Activated CD4-positive, alpha-beta T cell treated with anti-CD3 and anti-CD28 coated beads, Interleukin-2, amount 10 ng/mL, durations not matched to agents 24 days and 14 days (primary cell): ENCODE data around the gene ANKRD6. TPM values are rescaled to one million over a fixed set of nuclear protein-coding genes. Genes with fewer than 3 reads are reported as not detected.
A peak's percentile ranks its signal among the peaks of the same experiment; 100 is the strongest.
"Not testable (repeated sequence)": the region's sequence is repeated elsewhere in the genome, so short reads cannot be mapped to it uniquely, and the experiment has no call there.

Source experiments
- DNase-seq: peaks from one replicate; pipeline ENCODE4 v3.0.0; 2022
- H3K27ac Mint-ChIP-seq: one replicate; pipeline ENCODE4 v1.8.0; 2022; ENCODE audit warnings: mild to moderate bottlenecking, mixed read lengths
- H3K27me3 Mint-ChIP-seq: one replicate; pipeline ENCODE4 v1.8.0; 2022; ENCODE audit warnings: mixed read lengths
- H3K36me3 Mint-ChIP-seq: one replicate; pipeline ENCODE4 v1.8.0; 2022; ENCODE audit warnings: low read depth, mild to moderate bottlenecking, mixed read lengths
- H3K4me1 Mint-ChIP-seq: one replicate; pipeline ENCODE4 v1.8.0; 2021; ENCODE audit warnings: mixed read lengths
- H3K4me3 Mint-ChIP-seq: one replicate; pipeline ENCODE4 v1.8.0; 2022; ENCODE audit warnings: mild to moderate bottlenecking, moderate library complexity, mixed read lengths
- H3K9me3 Mint-ChIP-seq: one replicate; pipeline ENCODE4 v1.8.0; 2021; ENCODE audit warnings: mixed read lengths
- intact Hi-C: fragments of 100-400 bp; cut with micrococcal nuclease; formaldehyde crosslinking; loops from one replicate; pipeline ENCODE4 v1.15.1; 2023
- total RNA-seq: library from RNA; stranded (reverse); gene quantifications from 2 replicates; pipeline ENCODE4 v1.2.3, GENCODE V29; 2022

ANKRD6 gene
- total RNA-seq, 1 donor from 2014 or later, result 2.8 TPM

DNA sequence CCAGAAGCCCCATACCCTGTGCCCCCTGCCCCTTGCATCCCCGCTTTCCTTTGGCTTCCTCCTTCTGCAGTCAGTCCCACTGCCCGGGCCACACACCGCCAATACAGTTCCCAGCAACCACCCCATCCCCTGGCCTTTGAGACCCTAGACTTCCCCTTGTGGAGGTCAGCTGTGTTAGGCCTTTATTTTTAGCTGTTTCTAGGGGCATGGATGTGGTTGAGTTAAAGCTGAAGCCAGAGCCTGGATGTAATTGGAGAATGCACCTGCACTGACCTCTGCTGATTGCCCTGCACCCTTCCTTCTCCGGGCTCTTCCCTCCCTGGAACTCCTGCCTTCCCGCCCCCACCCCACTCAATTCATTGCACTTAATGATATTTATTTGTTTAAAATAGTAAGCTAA lies 171.7 kb downstream of the ANKRD6 start:
- Mint-ChIP-seq H3K27ac (no peak overlapping the region), H3K27me3 (no peaks in the 10 kb centered on the region), H3K9me3 (no peaks in the 10 kb centered on the region), H3K4me3 (no peak overlapping the region), H3K4me1 (peaks cover 3% of the 10 kb centered on the region), H3K36me3 (no peaks in the 10 kb centered on the region)
- intact Hi-C loops, result no loop called here
- no peak for DNase-seq

GRCh38 chr6:89605861-89606260 lies 172.9 kb downstream of the ANKRD6 start:
- no peak overlapping the region for H3K4me3 Mint-ChIP-seq

GRCh38 chr6:89610149-89610642 lies 177.2 kb downstream of the ANKRD6 start:
- intact Hi-C loops, result loop anchor here (1.0 to 5.0 kb wide), 3 partner anchors 177 to 628 kb away; partner anchors contain the start of gene ANKRD6
- H3K4me1 Mint-ChIP-seq, result peaks cover 12% of the 10 kb centered on the region
- H3K36me3 Mint-ChIP-seq, result no peaks in the 10 kb centered on the region
- DNase-seq, result peak; percentile 93
- no peaks in the 10 kb centered on the region for H3K27me3 Mint-ChIP-seq
- H3K4me3 Mint-ChIP-seq, result no peak overlapping the region
- no peaks in the 10 kb centered on the region for H3K9me3 Mint-ChIP-seq
- H3K27ac Mint-ChIP-seq, result no peak overlapping the region

More at GRCh38 chr6:89605861-89606260, 172.9 kb downstream of the ANKRD6 start:
- Mint-ChIP-seq H3K4me1 (peaks cover 5% of the 10 kb centered on the region), H3K36me3 (no peaks in the 10 kb centered on the region), H3K9me3 (no peaks in the 10 kb centered on the region), H3K27ac (no peak overlapping the region), H3K27me3 (no peaks in the 10 kb centered on the region)
- intact Hi-C loops, result no loop called here
- no peak for DNase-seq

GRCh38 chr6:89611666-89612065 lies 178.7 kb downstream of the ANKRD6 start:
- no peaks in the 10 kb centered on the region for H3K27me3 Mint-ChIP-seq
- peaks cover 12% of the 10 kb centered on the region for H3K4me1 Mint-ChIP-seq
- no peak overlapping the region for H3K27ac Mint-ChIP-seq
- intact Hi-C loops, result loop anchor here (2.0 to 5.0 kb wide), 2 partner anchors 243 to 629 kb away; no protein-coding TSS in a partner anchor
- H3K4me3 Mint-ChIP-seq, result no peak overlapping the region
- H3K9me3 Mint-ChIP-seq, result no peaks in the 10 kb centered on the region
- no peak for DNase-seq
- H3K36me3 Mint-ChIP-seq, result no peaks in the 10 kb centered on the region

GRCh38 chr6:89612121-89612520 lies 179.2 kb downstream of the ANKRD6 start:
- Mint-ChIP-seq H3K9me3 (no peaks in the 10 kb centered on the region), H3K36me3 (no peaks in the 10 kb centered on the region), H3K4me1 (peaks cover 12% of the 10 kb centered on the region), H3K4me3 (no peak overlapping the region), H3K27me3 (no peaks in the 10 kb centered on the region), H3K27ac (no peak overlapping the region)
- intact Hi-C loops, result loop anchor here (5.0 kb wide), 1 partner anchor 630 kb away; no protein-coding TSS in a partner anchor
- no peak for DNase-seq

DNA sequence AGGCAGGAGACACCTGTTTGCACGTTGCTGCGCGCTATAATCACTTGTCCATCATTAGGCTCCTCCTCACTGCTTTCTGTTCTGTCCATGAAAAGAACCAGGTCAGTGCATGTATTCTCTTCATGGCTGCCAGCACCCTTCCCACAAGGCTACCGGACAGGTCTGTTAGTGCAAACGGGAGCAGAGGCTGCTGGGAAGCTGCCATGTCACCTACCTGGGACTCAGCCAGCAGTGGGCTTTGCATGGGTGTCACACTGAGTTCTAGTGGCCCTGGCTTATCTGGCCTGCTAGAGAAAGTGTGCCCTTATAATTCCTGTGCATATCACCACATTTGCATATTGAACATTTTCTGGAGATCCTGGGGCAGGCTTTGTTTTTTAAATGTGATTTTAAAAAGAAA lies 180.8 kb downstream of the ANKRD6 start:
- H3K36me3 Mint-ChIP-seq, result no peaks in the 10 kb centered on the region

DNA sequence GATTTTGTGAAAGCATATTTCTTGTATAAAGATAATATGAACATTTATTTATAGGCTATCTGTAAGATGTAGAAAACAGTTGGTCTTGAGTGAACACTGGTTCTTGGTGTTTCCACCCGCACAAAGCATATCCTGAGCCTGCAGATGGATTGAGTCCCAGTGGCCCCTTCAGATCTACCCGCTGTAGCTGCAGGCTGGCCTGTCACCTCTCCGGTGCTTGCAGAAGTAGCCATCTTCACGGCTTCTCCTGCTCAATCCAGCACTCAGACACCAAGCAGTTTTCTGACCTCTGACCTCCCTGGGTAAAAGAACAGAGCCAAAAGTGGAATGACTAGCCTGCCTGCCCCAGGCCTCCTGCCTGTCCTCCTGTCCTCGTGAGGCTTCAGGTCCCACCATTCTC lies 182.9 kb downstream of the ANKRD6 start:
- H3K4me3 Mint-ChIP-seq, result no peak overlapping the region

More for the DNA sequence above, 180.8 kb downstream of the ANKRD6 start:
- no peak for DNase-seq
- H3K27me3 Mint-ChIP-seq, result no peaks in the 10 kb centered on the region
- H3K9me3 Mint-ChIP-seq, result no peaks in the 10 kb centered on the region
- H3K27ac Mint-ChIP-seq, result no peak overlapping the region
- H3K4me3 Mint-ChIP-seq, result no peak overlapping the region
- intact Hi-C loops, result loop anchor here (5.0 kb wide), 1 partner anchor 631 kb away; no protein-coding TSS in a partner anchor
- H3K4me1 Mint-ChIP-seq, result peaks cover 12% of the 10 kb centered on the region

DNA sequence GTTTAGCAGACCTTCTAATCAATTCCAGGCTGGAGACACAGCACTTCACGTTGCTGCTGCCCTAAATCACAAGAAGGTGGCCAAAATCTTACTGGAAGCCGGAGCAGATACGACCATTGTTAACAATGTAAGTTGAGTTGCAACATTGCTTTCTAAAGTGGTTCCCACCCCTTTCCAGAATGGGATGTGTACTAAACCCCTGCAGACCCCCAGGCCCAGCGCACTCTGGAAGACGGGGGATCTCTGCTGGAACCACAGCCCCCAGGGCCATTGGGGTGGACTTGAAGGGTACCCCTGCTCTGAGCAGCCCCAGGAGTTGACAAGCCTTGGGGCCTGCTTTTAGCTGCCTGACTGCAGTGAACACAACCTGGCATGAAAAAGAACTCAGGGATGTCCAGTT lies 183.6 kb downstream of the ANKRD6 start:
- no peak overlapping the region for H3K27ac Mint-ChIP-seq
- H3K4me3 Mint-ChIP-seq, result no peak overlapping the region
- DNase-seq, result no peak
- H3K27me3 Mint-ChIP-seq, result no peaks in the 10 kb centered on the region
- H3K36me3 Mint-ChIP-seq, result no peaks in the 10 kb centered on the region
- H3K9me3 Mint-ChIP-seq, result no peaks in the 10 kb centered on the region
- peaks cover 4% of the 10 kb centered on the region for H3K4me1 Mint-ChIP-seq
- intact Hi-C loops, result no loop called here

More for the DNA sequence above, 182.9 kb downstream of the ANKRD6 start:
- H3K4me1 Mint-ChIP-seq, result peaks cover 7% of the 10 kb centered on the region
- no peaks in the 10 kb centered on the region for H3K9me3 Mint-ChIP-seq
- intact Hi-C loops, result no loop called here
- no peak overlapping the region for H3K27ac Mint-ChIP-seq
- DNase-seq, result no peak
- no peaks in the 10 kb centered on the region for H3K36me3 Mint-ChIP-seq
- no peaks in the 10 kb centered on the region for H3K27me3 Mint-ChIP-seq

- Mint-ChIP-seq H3K27me3 (no peaks in the 10 kb centered on the region), H3K9me3 (no peaks in the 10 kb centered on the region), H3K4me1 (no peaks in the 10 kb centered on the region), H3K4me3 (no peak overlapping the region), H3K36me3 (no peaks in the 10 kb centered on the region), H3K27ac (no peak overlapping the region)
- intact Hi-C loops, result no loop called here
- no peak for DNase-seq
These were observed 185.1 kb downstream of the ANKRD6 start for GRCh38 chr6:89618026-89618425.

DNA sequence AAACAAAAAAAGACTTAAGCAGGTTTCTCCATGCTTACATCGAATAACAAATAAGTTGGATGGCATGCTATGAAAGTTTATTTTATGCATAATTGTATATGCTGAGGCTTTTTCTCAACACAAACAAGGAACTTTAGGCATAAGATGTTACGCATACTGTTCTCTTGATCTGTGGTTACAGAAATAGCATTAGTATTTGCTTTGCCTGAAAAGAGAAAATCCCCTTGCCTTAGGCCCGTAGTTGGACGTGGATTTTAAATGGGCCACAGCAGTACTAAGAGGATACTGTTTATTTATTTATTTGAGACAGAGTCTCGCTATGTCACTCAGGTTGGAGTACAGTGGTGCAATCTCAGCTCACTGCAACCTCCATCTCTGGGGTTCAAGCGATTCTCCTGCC lies 186.6 kb downstream of the ANKRD6 start:
- intact Hi-C loops, result no loop called here
- Mint-ChIP-seq H3K27me3 (no peaks in the 10 kb centered on the region), H3K4me3 (no peak overlapping the region), H3K9me3 (no peaks in the 10 kb centered on the region), H3K4me1 (no peaks in the 10 kb centered on the region), H3K27ac (no peak overlapping the region), H3K36me3 (no peaks in the 10 kb centered on the region)
- no peak for DNase-seq

DNA sequence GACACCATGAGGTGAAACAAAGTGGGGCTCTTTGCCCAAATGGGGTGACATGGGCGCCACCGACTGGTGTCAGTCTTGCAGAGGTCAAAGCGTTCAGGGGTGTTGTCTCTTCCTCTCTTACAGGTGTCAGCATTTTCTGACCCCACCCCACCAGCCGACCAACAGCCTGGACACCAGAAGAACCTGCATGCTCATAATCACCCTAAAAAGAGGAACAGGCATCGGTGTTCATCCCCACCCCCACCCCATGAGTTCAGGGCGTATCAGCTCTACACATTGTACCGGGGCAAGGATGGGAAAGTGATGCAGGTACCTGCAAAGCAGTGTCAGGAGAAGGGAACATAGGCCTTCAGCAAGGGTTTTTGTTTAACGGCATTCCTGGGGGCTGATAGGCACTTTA lies 190.8 kb downstream of the ANKRD6 start:
- H3K4me3 Mint-ChIP-seq, result no peak overlapping the region
- H3K27me3 Mint-ChIP-seq, result no peaks in the 10 kb centered on the region
- intact Hi-C loops, result no loop called here
- H3K4me1 Mint-ChIP-seq, result no peaks in the 10 kb centered on the region
- no peaks in the 10 kb centered on the region for H3K36me3 Mint-ChIP-seq
- no peak overlapping the region for H3K27ac Mint-ChIP-seq
- no peaks in the 10 kb centered on the region for H3K9me3 Mint-ChIP-seq
- DNase-seq, result no peak

GRCh38 chr6:89630488-89630887 lies 197.5 kb downstream of the ANKRD6 start:
- DNase-seq, result no peak
- H3K36me3 Mint-ChIP-seq, result peaks cover 17% of the 10 kb centered on the region
- intact Hi-C loops, result no loop called here
- no peaks in the 10 kb centered on the region for H3K9me3 Mint-ChIP-seq
- no peak overlapping the region for H3K27ac Mint-ChIP-seq
- no peak overlapping the region for H3K4me3 Mint-ChIP-seq
- peaks cover 3% of the 10 kb centered on the region for H3K4me1 Mint-ChIP-seq
- no peaks in the 10 kb centered on the region for H3K27me3 Mint-ChIP-seq

GRCh38 chr6:89636412-89636811 lies 203.5 kb downstream of the ANKRD6 start:
- H3K27ac Mint-ChIP-seq, H3K9me3 Mint-ChIP-seq, DNase-seq, intact Hi-C loops, H3K4me3 Mint-ChIP-seq, H3K27me3 Mint-ChIP-seq: not testable (repeated sequence)
- H3K4me1 Mint-ChIP-seq, result peaks cover 26% of the 10 kb centered on the region
- peaks cover 42% of the 10 kb centered on the region for H3K36me3 Mint-ChIP-seq

DNA sequence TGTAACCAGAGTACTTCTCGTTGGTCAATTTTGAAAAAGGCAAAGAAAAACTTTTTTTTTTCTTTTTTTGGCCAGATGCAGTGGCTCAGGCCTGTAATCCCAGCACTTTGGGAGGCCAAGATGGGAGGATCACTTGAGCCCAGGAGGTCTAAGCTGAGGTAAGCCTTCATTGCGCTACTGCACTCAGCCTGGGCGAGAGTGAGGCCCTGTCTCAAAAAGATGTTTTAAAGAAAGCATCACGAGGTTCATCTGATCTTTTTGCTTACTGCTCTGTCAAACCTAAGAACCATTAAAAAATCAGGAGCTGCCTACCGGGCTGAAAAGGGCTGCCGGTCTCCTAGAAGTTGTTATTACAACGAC lies 205.0 kb downstream of the ANKRD6 start:
- H3K4me3 Mint-ChIP-seq, result peak overlapping the region; percentile 90
- H3K27me3 Mint-ChIP-seq, result no peaks in the 10 kb centered on the region
- H3K27ac Mint-ChIP-seq, result peak overlapping the region; percentile 98
- H3K9me3 Mint-ChIP-seq, result no peaks in the 10 kb centered on the region
- intact Hi-C loops, result loop anchor here (1.0 to 2.0 kb wide), 6 partner anchors 205 to 949 kb away; partner anchors contain the start of genes ANKRD6, MAP3K7, PNRC1 and RNGTT
- peaks cover 26% of the 10 kb centered on the region for H3K4me1 Mint-ChIP-seq
- peaks cover 43% of the 10 kb centered on the region for H3K36me3 Mint-ChIP-seq
- DNase-seq, result no peak
